ENCODE measurements around the gene USP28.

- no peak for TF ChIP-seq EZH2 (IDR thresholded peaks at IDR 0.05)
- no peak for TF ChIP-seq CTCF (IDR thresholded peaks at IDR 0.05)
These were observed 864 bp upstream of the USP28 start for GRCh38 chr11:113876074-113876797.
